Gastroesophageal sphincter (tissue), 4 donors: Measurements from ENCODE around the gene APLP2. TPM values are rescaled to one million over a fixed set of nuclear protein-coding genes. Genes with fewer than 3 reads are reported as not detected.

ENCODE experiments used
- ATAC-seq: fragments of 150-250 bp; one replicate; pipeline ENCODE4 v1.9.1; 2016; ENCODE audit warnings: mild to moderate bottlenecking, moderate library complexity
- H3K27ac ChIP-seq, 4 donors: fragments of 200-600 bp; sonication (generic) in 3 of 4; 1 replicate in 3 of 4; 2 replicates in 1 of 4; pipeline ENCODE4 v1.5.1; 2016 to 2019
- H3K27me3 ChIP-seq: fragments of 200-600 bp; sonication (generic); one replicate; pipeline ENCODE4 v1.5.1; 2019
- H3K36me3 ChIP-seq, 2 donors: fragments of 200-600 bp; sonication (generic); one replicate each; pipeline ENCODE4 v1.5.1; 2019; ENCODE audit warnings: control low read depth in 1 of 2
- H3K4me1 ChIP-seq, 3 donors: fragments of 200-600 bp; sonication (generic); 1 replicate in 2 of 3; 2 replicates in 1 of 3; pipeline ENCODE4 v1.5.1; 2016 to 2019; ENCODE audit warnings: control low read depth in 2 of 3
- H3K4me3 ChIP-seq, 2 donors: fragments of 200-600 bp; sonication (generic); one replicate each; pipeline ENCODE4 v1.5.1; 2019; ENCODE audit warnings: mild to moderate bottlenecking in 1 of 2, moderate library complexity in 1 of 2
- H3K9me3 ChIP-seq, 3 donors: fragments of 200-600 bp; sonication (generic); one replicate each; pipeline ENCODE4 v1.5.1; 2017 to 2019; ENCODE audit warnings: control low read depth in 2 of 3
- CTCF ChIP-seq, 4 experiments: fragments of 200-600 bp in 2 of 4; fragments of 450-650 bp in 2 of 4; sonication (generic) in 1 of 4; IDR thresholded peaks; one replicate each; pipeline ENCODE4 v1.5.1; 2017 to 2019; ENCODE audit warnings: antibody characterized with exemption in 4 of 4, mild to moderate bottlenecking in 2 of 4, moderate library complexity in 2 of 4
- EP300 ChIP-seq: sonication (generic); formaldehyde crosslinking; IDR thresholded peaks from one replicate; pipeline ENCODE4 v1.6.1; 2017; ENCODE audit warnings: antibody characterized with exemption, mild to moderate bottlenecking
- POLR2A ChIP-seq, 2 donors: fragments of 450-650 bp; IDR thresholded peaks; one replicate each; pipeline ENCODE4 v1.6.1; 2017; ENCODE audit warnings: antibody characterized with exemption in 2 of 2, mild to moderate bottlenecking in 2 of 2, moderate library complexity in 1 of 2
- POLR2AphosphoS5 ChIP-seq: sonication (generic); formaldehyde crosslinking; IDR thresholded peaks from one replicate; pipeline ENCODE4 v1.6.1; 2017; ENCODE audit warnings: antibody characterized with exemption
- WGBS, 2 donors: methylation state at CpG; one replicate each; pipeline ENCODE4 v1.1.5; 2018; ENCODE audit warnings: low coverage in 1 of 2; 5-methylcytosine and 5-hydroxymethylcytosine counted together
- total RNA-seq, 4 donors: library from RNA; depleted of rRNA; stranded (reverse); fragments of >200 nt; gene quantifications; one replicate each; pipeline ENCODE4 v1.1.0, GENCODE V29; 2016

Gene APLP2
- total RNA-seq, 4 donors from 2014 or later, result 386 to 533 (median 452) TPM

GRCh38 chr11:130077671-130078070 is 8.0 kb downstream of the APLP2 start:
- TF ChIP-seq POLR2A (IDR thresholded peaks at IDR 0.05), result no peak
- no peak for TF ChIP-seq CTCF (IDR thresholded peaks at IDR 0.05)
- no peak for TF ChIP-seq EP300
- TF ChIP-seq POLR2AphosphoS5, result no peak
- H3K27me3 ChIP-seq, result no peaks in the 10 kb centered on the region
- ATAC-seq, result no peak
- H3K4me3 ChIP-seq, result no peak overlapping the region
- H3K27ac ChIP-seq, result no peak overlapping the region
- H3K4me1 ChIP-seq, result peaks cover 0 to 31% (median 4%) of the 10 kb centered on the region in 3 donors
- H3K9me3 ChIP-seq, result no peaks in the 10 kb centered on the region
- H3K36me3 ChIP-seq, result peaks cover 0 to 5% of the 10 kb centered on the region in 2 donors

GRCh38 chr11:130078080-130078479 is 8.4 kb downstream of the APLP2 start:
- H3K27ac ChIP-seq, result no peak overlapping the region
- TF ChIP-seq CTCF (IDR thresholded peaks at IDR 0.05) (no peak), EP300 (no peak), POLR2AphosphoS5 (no peak), POLR2A (IDR thresholded peaks at IDR 0.05) (no peak)
- ATAC-seq, result no peak
- H3K4me3 ChIP-seq, result no peak overlapping the region
- peaks cover 0 to 5% of the 10 kb centered on the region in 2 donors for H3K36me3 ChIP-seq
- WGBS, 2 donors, result 76 to 82% methylated on average over 4 to 6 of the region's 6 CpGs
- H3K4me1 ChIP-seq, result peaks cover 0 to 29% (median 4%) of the 10 kb centered on the region in 3 donors
- H3K9me3 ChIP-seq, result no peaks in the 10 kb centered on the region
- H3K27me3 ChIP-seq, result no peaks in the 10 kb centered on the region

GRCh38 chr11:130085671-130086290 is 16.1 kb downstream of the APLP2 start:
- ATAC-seq, result no peak
- WGBS, 2 donors, result 85% methylated on average over 6 of the region's 6 CpGs

GRCh38 chr11:130086669-130087068 is 17.0 kb downstream of the APLP2 start:
- Histone ChIP-seq H3K27ac (no peak overlapping the region), H3K4me3 (no peak overlapping the region), H3K36me3 (peaks cover 0 to 5% of the 10 kb centered on the region in 2 donors), H3K27me3 (no peaks in the 10 kb centered on the region), H3K4me1 (peaks cover 4 to 41% (median 6%) of the 10 kb centered on the region in 3 donors), H3K9me3 (no peaks in the 10 kb centered on the region)
- 46 to 59% methylated on average over 2 of the region's 2 CpGs for WGBS, 2 donors
- TF ChIP-seq POLR2AphosphoS5 (no peak), POLR2A (IDR thresholded peaks at IDR 0.05) (no peak), CTCF (IDR thresholded peaks at IDR 0.05) (no peak), EP300 (no peak)
- ATAC-seq, result no peak

More at GRCh38 chr11:130085671-130086290, 16.1 kb downstream of the APLP2 start:
- no peak overlapping the region for H3K4me3 ChIP-seq
- TF ChIP-seq POLR2A (IDR thresholded peaks at IDR 0.05), result no peak
- no peak for TF ChIP-seq POLR2AphosphoS5
- TF ChIP-seq EP300, result no peak
- no peak for TF ChIP-seq CTCF (IDR thresholded peaks at IDR 0.05)
- H3K27ac ChIP-seq, result no peak overlapping the region
- H3K4me1 ChIP-seq, result peaks cover 4 to 41% (median 6%) of the 10 kb centered on the region in 3 donors
- no peaks in the 10 kb centered on the region for H3K9me3 ChIP-seq
- peaks cover 0 to 5% of the 10 kb centered on the region in 2 donors for H3K36me3 ChIP-seq
- no peaks in the 10 kb centered on the region for H3K27me3 ChIP-seq

- TF ChIP-seq CTCF (IDR thresholded peaks at IDR 0.05) (no peak), EP300 (no peak), POLR2AphosphoS5 (no peak), POLR2A (IDR thresholded peaks at IDR 0.05) (no peak)
- ATAC-seq, result no peak
- Histone ChIP-seq H3K27ac (no peak overlapping the region), H3K36me3 (peaks cover 0 to 3% of the 10 kb centered on the region in 2 donors), H3K27me3 (no peaks in the 10 kb centered on the region), H3K9me3 (no peaks in the 10 kb centered on the region), H3K4me3 (no peak overlapping the region), H3K4me1 (peaks cover 4 to 41% (median 6%) of the 10 kb centered on the region in 3 donors)
- WGBS, 2 donors, result 73 to 86% methylated on average over 7 of the region's 7 CpGs
Measured at GRCh38 chr11:130087294-130087926, 17.7 kb downstream of the APLP2 start.
